Mucosa of stomach (tissue), 1 donor: ENCODE measurements around the gene CDC42BPG.

Experiments used
- H3K27me3 ChIP-seq: one replicate; pipeline ENCODE4 v1.7.0; 2013; ENCODE audit warnings: mild to moderate bottlenecking, low read length; ENCODE audit not compliant: control insufficient read depth, insufficient read depth
- H3K36me3 ChIP-seq: one replicate; pipeline ENCODE4 v1.7.0; 2013; ENCODE audit warnings: low read length; ENCODE audit not compliant: control insufficient read depth, insufficient read depth
- H3K4me1 ChIP-seq: one replicate; pipeline ENCODE4 v1.7.0; 2013; ENCODE audit warnings: mild to moderate bottlenecking, low read length; ENCODE audit not compliant: control insufficient read depth, insufficient read depth
- H3K4me3 ChIP-seq: one replicate; pipeline ENCODE4 v1.7.0; 2013; ENCODE audit warnings: low read length
- H3K9ac ChIP-seq: one replicate; pipeline ENCODE4 v1.7.0; 2013; ENCODE audit warnings: mild to moderate bottlenecking, low read length, moderate library complexity
- H3K9me3 ChIP-seq: one replicate; pipeline ENCODE4 v1.7.0; 2013; ENCODE audit warnings: mild to moderate bottlenecking, low read length, moderate library complexity; ENCODE audit not compliant: control insufficient read depth
- donor health status: Pancreatic carcinoma.

CDC42BPG gene

GRCh38 chr11:64858467-64859263 is 14.2 kb upstream of the CDC42BPG start:
- Histone ChIP-seq H3K9ac (no peak overlapping the region), H3K27me3 (no peaks in the 10 kb centered on the region), H3K4me3 (no peak overlapping the region), H3K4me1 (peaks cover 66% of the 10 kb centered on the region), H3K36me3 (peaks cover 11% of the 10 kb centered on the region), H3K9me3 (no peaks in the 10 kb centered on the region)

- Histone ChIP-seq H3K9ac (no peak overlapping the region), H3K27me3 (no peaks in the 10 kb centered on the region), H3K4me1 (peaks cover 68% of the 10 kb centered on the region), H3K9me3 (no peaks in the 10 kb centered on the region), H3K36me3 (peaks cover 11% of the 10 kb centered on the region), H3K4me3 (no peak overlapping the region)
These were observed 13.0 kb upstream of the CDC42BPG start for GRCh38 chr11:64857485-64857884.

GRCh38 chr11:64856382-64857227 is 12.2 kb upstream of the CDC42BPG start:
- Histone ChIP-seq H3K4me1 (peaks cover 77% of the 10 kb centered on the region), H3K9me3 (no peaks in the 10 kb centered on the region), H3K27me3 (no peaks in the 10 kb centered on the region), H3K36me3 (peaks cover 11% of the 10 kb centered on the region), H3K9ac (peak overlapping the region; percentile 61), H3K4me3 (no peak overlapping the region)

- Histone ChIP-seq H3K9ac (peak overlapping the region; percentile 61), H3K27me3 (no peaks in the 10 kb centered on the region), H3K36me3 (peaks cover 11% of the 10 kb centered on the region), H3K9me3 (no peaks in the 10 kb centered on the region), H3K4me3 (no peak overlapping the region), H3K4me1 (peaks cover 85% of the 10 kb centered on the region)
These were observed 11.3 kb upstream of the CDC42BPG start for GRCh38 chr11:64855596-64856304.

GRCh38 chr11:64854534-64855502 is 10.4 kb upstream of the CDC42BPG start:
- H3K4me3 ChIP-seq: no peak overlapping the region
- H3K27me3 ChIP-seq: no peaks in the 10 kb centered on the region
- peaks cover 11% of the 10 kb centered on the region for H3K36me3 ChIP-seq
- H3K4me1 ChIP-seq: peaks cover 92% of the 10 kb centered on the region
- H3K9me3 ChIP-seq: no peaks in the 10 kb centered on the region
- no peak overlapping the region for H3K9ac ChIP-seq

GRCh38 chr11:64854157-64854533 is 9.7 kb upstream of the CDC42BPG start:
- H3K9ac ChIP-seq: no peak overlapping the region
- H3K36me3 ChIP-seq: peaks cover 6% of the 10 kb centered on the region
- H3K27me3 ChIP-seq: no peaks in the 10 kb centered on the region
- no peaks in the 10 kb centered on the region for H3K9me3 ChIP-seq
- peaks cover 94% of the 10 kb centered on the region for H3K4me1 ChIP-seq
- H3K4me3 ChIP-seq: no peak overlapping the region

- Histone ChIP-seq H3K9me3 (no peaks in the 10 kb centered on the region), H3K36me3 (peaks cover 6% of the 10 kb centered on the region), H3K4me1 (peaks cover 94% of the 10 kb centered on the region), H3K27me3 (no peaks in the 10 kb centered on the region), H3K9ac (no peak overlapping the region), H3K4me3 (no peak overlapping the region)
These were observed 9.3 kb upstream of the CDC42BPG start for GRCh38 chr11:64853709-64854108.

- Histone ChIP-seq H3K9me3 (no peaks in the 10 kb centered on the region), H3K9ac (no peak overlapping the region), H3K4me1 (peaks cover 95% of the 10 kb centered on the region), H3K36me3 (peaks cover 6% of the 10 kb centered on the region), H3K4me3 (no peak overlapping the region), H3K27me3 (no peaks in the 10 kb centered on the region)
These were observed 8.5 kb upstream of the CDC42BPG start for GRCh38 chr11:64852804-64853509.

GRCh38 chr11:64851831-64852351 is 7.4 kb upstream of the CDC42BPG start:
- H3K36me3 ChIP-seq: peaks cover 6% of the 10 kb centered on the region
- no peaks in the 10 kb centered on the region for H3K27me3 ChIP-seq
- H3K9me3 ChIP-seq: no peaks in the 10 kb centered on the region
- no peak overlapping the region for H3K4me3 ChIP-seq
- peak overlapping the region; percentile 36 for H3K9ac ChIP-seq
- H3K4me1 ChIP-seq: peaks cover 97% of the 10 kb centered on the region

- peaks cover 6% of the 10 kb centered on the region for H3K36me3 ChIP-seq
- H3K9ac ChIP-seq: peak overlapping the region; percentile 11
- no peak overlapping the region for H3K4me3 ChIP-seq
- peaks cover 91% of the 10 kb centered on the region for H3K4me1 ChIP-seq
- H3K9me3 ChIP-seq: no peaks in the 10 kb centered on the region
- no peaks in the 10 kb centered on the region for H3K27me3 ChIP-seq
These were observed 6.6 kb upstream of the CDC42BPG start for GRCh38 chr11:64850979-64851567.
